ENCODE data around the gene SLC16A2. TPM values are rescaled to one million over a fixed set of nuclear protein-coding genes. Genes with fewer than 3 reads are reported as not detected.
A peak's percentile ranks its signal among the peaks of the same experiment; 100 is the strongest.
"Not testable (repeated sequence)": the region's sequence is repeated elsewhere in the genome, so short reads cannot be mapped to it uniquely, and the experiment has no call there.

SLC16A2 gene
- total RNA-seq, 1 experiment from 2014 or later = 0.53 TPM

DNA sequence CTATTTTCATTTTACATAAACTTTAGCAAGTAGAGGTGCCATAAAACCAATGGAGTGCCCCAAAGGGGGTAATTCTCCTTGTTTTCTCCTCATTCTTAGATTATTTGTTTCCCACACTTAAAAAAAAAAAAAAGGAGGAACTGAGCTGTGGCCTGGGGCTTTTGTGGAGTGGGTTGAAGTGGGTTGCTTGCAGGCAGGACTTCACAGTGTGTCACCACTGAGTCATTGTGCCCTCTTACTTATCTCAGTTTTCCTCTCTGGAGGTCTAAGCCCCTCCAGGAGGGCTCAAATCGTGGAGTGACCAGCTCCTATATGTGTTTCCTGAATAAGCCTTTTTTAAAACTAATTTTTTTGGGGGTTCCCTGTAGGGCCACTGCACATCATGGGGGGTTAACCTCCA is 69.0 kb downstream of the SLC16A2 start:
- no peak for DNase-seq (ENCODE audit: low read depth, low spot score)
- in situ Hi-C loops (cut with HindIII; ENCODE audit: low pct_unique_long_range_greater_than_20kb, low sequenced_read_pairs) = no loop called here

DNA sequence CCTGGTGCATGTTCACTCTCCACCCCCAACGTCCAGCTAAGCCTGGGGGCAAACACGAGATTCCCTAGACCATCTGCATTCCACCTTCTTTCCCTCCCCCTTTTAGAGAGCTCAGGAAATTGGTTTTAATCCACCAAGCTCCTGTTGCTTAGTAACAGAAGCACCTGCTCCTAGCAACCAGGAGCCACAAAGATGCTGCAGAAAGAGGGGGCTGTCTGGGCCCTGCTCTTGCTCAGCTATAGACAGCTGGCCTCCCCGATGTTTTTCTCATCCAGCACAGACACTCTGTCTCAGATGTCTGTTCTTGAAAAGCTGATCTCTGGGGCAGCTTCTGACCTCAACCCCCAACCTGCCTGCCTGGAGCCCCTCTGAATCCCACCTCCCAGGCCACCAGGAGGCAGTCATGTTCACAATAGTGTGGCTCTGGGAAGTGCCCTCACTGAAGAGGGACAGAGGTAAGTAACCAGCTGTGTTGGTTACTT is 71.5 kb downstream of the SLC16A2 start:
- DNase-seq (ENCODE audit: low read depth, low spot score) = peak; percentile 34
- in situ Hi-C loops (cut with HindIII; ENCODE audit: low pct_unique_long_range_greater_than_20kb, low sequenced_read_pairs) = no loop called here

DNA sequence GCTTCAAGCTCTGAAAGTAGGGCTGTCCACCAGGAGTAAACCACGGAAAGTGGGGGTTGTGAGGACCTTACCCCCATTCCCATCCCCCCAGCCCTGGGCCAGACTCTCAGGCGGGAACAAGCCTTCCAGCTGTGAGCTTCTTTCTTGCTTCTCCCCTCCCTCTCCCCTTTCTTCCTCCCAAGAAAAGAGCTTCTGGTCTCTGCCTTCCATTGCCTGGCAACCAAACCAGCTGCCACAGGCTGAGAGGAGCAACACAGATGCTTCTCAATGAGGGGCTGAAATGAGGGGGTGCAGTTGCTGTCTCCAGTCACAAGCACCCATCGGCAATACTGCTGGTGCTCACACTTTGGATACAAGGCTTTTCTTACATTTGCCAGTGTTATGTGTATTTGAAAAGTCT is 72.5 kb downstream of the SLC16A2 start:
- in situ Hi-C loops (cut with HindIII; ENCODE audit: low pct_unique_long_range_greater_than_20kb, low sequenced_read_pairs) = no loop called here
- no peak for DNase-seq (ENCODE audit: low read depth, low spot score)

DNA sequence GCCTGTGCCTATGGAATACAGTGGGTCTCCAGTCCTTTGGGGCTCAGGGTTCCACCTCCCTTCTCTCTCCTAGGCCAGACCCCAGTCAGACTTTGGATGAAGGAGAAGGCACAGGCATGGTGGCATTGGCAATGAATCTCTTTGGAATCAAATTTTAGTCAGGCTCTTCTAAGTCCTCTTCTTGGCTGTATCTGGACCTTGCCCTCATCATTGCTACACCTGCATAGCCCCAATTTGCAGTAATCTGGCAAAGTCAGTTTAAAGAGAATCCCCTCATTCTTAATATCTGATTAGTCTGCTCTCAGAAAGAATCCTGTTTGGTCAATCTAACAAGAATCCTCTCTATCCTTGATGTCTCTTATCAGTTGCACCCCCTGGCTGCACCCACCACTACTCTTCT is 77.6 kb downstream of the SLC16A2 start:
- DNase-seq (ENCODE audit: low read depth, low spot score) = no peak
- in situ Hi-C loops (cut with HindIII; ENCODE audit: low pct_unique_long_range_greater_than_20kb, low sequenced_read_pairs) = no loop called here

DNA sequence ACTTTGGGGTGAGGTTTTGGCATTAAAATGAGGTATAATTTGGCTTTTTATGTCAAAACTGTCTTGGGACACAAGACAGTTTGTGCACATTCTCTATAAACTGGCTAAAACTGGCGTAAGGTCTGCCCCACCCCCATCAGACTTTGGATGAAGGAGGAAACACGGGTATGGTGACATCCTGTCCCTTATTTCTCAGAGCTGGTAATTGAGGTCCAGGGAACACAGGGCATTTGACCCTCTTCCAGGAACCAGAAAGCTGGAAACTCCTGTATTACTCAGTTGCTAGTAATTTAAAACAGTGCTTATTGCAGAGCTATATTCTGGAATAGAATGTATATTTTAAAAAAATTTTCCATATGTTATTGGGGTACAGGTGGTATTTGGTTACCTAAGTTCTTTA is 78.8 kb downstream of the SLC16A2 start:
- in situ Hi-C loops (cut with HindIII; ENCODE audit: low pct_unique_long_range_greater_than_20kb, low sequenced_read_pairs) = no loop called here
- DNase-seq (ENCODE audit: low read depth, low spot score) = no peak

DNA sequence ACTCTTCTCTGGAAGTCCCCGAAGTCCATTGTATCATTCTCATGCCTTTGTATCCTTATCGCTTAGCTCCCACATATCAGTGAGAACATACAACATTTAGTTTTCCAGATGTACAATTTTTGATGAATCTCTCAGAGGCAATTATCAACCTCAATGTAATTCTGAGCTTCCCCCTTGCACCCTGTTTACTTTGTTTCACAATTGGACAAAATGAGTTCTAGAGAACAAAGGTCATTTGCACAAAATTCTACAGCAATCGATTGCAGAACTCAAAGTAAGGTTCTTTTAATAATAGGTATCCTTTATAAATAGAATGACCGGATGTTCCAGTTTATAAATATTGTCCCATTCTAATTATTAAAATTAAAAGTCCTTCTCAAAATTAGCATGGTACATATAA is 79.3 kb downstream of the SLC16A2 start:
- in situ Hi-C loops (cut with HindIII; ENCODE audit: low pct_unique_long_range_greater_than_20kb, low sequenced_read_pairs) = no loop called here
- DNase-seq (ENCODE audit: low read depth, low spot score) = no peak

DNA sequence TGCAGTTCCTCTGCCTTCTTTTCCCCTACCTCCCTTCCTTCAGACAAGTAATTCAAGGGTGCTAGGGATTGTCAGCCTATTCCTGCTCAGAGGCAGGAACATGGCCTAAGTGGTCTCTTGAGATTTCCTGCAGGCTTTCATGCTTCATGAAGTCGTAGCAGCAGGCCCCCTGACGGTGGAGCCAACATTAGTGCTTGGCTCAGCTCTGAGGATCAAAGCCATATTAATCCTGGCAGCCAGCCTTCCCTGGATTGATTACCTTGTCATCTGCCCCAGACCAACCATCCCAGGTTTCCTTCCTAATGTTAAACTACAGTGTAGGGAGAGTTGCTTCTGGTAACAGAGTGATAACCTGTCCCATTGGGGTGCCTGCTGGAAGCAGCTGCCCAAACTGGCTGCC is 84.1 kb downstream of the SLC16A2 start:
- no peak for DNase-seq (ENCODE audit: low read depth, low spot score)
- in situ Hi-C loops (cut with HindIII; ENCODE audit: low pct_unique_long_range_greater_than_20kb, low sequenced_read_pairs) = no loop called here

DNA sequence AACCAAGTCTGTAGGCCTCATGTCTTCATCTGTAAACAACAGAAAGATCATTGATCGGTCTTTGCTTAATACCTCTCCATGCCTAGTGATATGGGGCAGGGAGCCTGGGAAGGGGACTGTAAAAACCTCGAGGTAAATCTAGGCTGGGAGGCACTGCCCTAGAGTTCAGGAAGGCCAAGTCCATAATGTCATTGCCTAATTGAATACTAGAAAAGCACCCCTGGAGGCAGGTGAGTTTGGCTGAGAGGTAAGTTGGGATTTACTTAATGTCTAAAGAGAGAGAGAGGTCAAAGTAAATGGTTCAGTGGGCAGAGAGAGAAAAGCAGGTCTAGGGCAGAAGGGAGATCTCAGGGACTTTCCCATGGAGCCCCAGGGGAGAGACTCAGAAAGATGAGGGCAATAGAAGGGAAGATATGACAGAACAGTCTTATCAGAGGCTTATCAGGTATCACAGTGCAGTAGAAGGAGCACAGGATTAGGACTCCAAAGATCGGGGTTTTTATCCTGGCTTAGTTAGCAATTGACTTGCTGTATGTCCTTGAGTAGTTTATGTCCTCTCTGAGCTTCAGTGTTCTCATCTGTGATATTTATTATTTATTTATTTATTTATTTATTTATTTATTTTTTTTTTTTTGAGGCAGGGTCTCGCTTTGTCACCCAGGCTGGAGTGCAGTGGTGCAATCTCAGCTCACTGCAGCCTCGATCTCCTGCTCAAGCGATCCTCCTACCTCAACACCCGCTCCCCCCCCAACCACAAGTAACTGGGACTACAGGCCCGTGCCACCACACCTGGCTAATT is 85.2 kb downstream of the SLC16A2 start:
- DNase-seq (ENCODE audit: low read depth, low spot score) = no peak
- in situ Hi-C loops (cut with HindIII; ENCODE audit: low pct_unique_long_range_greater_than_20kb, low sequenced_read_pairs) = no loop called here

DNA sequence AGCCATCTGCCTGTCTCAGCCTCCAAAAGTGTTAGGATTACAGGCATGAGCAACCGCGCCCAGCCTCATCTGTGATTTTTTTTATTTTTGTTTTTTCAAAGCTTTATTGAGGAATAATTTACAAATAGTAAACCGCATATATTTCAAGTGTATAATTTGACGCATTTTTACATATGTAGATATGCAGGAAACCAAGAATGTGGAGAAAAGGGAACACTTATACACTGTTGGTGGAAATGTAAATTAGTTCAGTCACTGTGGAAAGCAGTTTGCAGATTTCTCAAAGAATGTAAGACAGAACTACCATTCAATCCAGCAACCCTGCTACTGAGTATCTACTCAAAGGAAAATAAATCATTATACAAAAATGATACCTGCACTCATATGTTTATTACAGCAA is 85.9 kb downstream of the SLC16A2 start:
- in situ Hi-C loops (cut with HindIII; ENCODE audit: low pct_unique_long_range_greater_than_20kb, low sequenced_read_pairs) = no loop called here

DNA sequence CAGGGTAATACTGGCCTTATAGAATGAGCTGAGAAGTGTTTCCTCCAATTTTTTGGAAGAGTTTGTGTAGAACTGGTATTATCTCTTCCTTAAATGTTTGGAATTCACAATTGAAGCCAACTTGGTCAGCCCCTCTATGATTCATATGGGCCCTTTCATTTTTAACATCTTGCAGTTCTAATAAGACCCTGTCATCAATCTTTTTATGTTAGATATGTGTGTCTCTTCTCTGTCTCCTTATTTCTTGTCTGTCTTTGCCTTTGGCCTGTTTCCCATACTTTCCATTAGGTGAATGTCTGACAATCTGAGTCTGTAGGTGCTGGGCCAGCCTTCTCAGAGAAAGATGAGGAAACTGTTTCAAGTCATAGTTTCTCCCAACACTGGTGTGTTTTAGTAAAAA is 88.7 kb downstream of the SLC16A2 start:
- in situ Hi-C loops (cut with HindIII; ENCODE audit: low pct_unique_long_range_greater_than_20kb, low sequenced_read_pairs) = no loop called here
- DNase-seq (ENCODE audit: low read depth, low spot score) = no peak

More for the DNA sequence above, 85.9 kb downstream of the SLC16A2 start:
- DNase-seq (ENCODE audit: low read depth, low spot score) = no peak

DNA sequence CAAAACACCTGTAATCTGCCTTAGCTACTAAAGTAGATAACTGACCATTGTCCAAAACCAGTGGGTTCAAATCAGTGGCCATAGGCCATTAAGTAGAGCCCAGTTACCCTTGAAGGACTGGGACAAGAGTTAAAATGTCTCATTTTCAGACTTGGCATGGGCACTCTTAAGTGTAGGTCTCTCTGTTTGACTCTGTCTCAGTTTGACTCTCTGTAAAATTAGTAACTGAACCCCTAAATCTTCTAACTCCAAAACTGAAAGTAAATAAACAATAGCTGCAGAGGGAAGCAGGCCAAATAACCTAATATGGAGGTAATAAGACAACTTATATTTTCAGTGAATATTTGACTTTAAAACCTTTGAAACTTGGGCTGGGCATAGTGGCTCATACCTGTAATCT is 89.1 kb downstream of the SLC16A2 start:
- in situ Hi-C loops (cut with HindIII; ENCODE audit: low pct_unique_long_range_greater_than_20kb, low sequenced_read_pairs) = no loop called here
- DNase-seq (ENCODE audit: low read depth, low spot score) = no peak

DNA sequence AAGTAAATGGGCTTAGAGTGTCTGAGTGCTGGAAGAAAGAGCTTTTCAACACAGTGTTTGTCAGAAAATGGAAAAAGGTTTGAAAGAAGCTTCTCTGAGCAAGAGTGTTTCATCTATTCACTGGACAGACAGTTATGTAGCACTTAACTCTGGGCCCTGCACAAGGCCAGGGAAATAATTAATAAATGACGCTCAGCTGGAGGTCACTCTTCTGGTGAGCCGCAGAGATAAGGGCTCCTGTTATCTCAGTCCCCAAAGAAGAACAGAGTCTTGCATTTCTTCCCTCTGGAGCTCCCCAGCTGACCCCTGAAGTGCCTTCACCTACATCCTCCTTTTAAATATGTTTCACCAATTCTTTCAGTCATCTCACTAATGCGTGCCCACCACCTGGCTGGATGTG is 90.4 kb downstream of the SLC16A2 start:
- no peak for DNase-seq (ENCODE audit: low read depth, low spot score)
- in situ Hi-C loops (cut with HindIII; ENCODE audit: low pct_unique_long_range_greater_than_20kb, low sequenced_read_pairs) = no loop called here

DNA sequence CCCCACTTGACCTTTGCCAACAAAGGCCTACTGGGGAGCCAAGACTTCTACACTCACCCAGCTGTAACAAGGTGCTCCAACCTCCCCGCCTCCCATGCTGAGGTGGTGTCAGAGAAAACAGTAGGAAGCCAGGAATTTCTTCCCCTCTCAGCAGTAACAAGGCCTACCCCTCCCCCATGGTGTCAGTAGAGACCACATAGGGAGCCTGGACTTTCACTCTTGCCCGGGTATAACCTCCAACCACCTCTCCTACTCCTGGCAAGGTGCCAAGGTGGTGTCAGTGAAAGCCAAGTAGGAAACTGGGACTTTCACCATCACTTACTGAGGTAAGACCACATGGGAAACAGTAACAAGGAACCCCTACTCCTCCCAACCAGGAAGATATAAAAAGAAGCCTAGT is 93.1 kb downstream of the SLC16A2 start:
- in situ Hi-C loops (cut with HindIII; ENCODE audit: low pct_unique_long_range_greater_than_20kb, low sequenced_read_pairs) = no loop called here
- no peak for DNase-seq (ENCODE audit: low read depth, low spot score)

DNA sequence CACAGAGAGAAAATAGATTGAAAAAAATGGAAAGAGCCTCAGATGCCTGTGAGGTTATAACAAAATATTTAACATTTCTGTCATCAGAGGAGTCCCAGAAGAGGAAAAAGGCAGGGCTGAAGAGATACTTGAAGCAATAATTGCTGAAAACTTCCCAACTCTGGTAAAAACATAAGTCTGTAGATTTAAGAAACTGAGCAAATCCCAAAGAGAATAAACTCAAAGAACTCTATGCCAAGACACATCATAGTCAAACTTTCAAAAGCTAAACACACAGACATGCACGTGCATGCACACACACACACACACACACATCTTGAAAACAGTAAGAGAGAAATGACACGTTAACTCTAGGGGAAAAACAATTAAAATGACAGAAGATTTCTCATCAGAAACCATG is 94.1 kb downstream of the SLC16A2 start:
- in situ Hi-C loops (cut with HindIII; ENCODE audit: low pct_unique_long_range_greater_than_20kb, low sequenced_read_pairs) = no loop called here
- no peak for DNase-seq (ENCODE audit: low read depth, low spot score)

DNA sequence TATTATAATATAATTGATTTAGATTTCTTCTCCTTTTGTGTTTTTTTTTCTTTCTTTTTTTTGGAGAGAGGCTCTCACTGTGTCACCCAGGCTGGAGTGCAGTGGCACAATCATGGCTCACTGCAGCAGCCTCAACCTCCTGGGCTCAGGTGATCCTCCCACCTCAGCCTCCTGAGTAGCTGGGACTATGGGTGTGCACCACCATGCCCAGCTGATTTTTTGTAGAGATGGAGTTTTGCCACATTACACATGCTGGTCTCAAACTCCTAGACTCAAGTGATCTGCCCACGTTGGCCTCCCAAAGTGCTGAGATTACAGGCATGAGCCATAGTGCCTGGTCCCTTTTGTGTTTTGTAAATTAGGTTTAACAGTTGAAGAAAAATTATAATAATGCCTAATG is 94.7 kb downstream of the SLC16A2 start:
- in situ Hi-C loops (cut with HindIII; ENCODE audit: low pct_unique_long_range_greater_than_20kb, low sequenced_read_pairs); DNase-seq (ENCODE audit: low read depth, low spot score): not testable (repeated sequence)

DNA sequence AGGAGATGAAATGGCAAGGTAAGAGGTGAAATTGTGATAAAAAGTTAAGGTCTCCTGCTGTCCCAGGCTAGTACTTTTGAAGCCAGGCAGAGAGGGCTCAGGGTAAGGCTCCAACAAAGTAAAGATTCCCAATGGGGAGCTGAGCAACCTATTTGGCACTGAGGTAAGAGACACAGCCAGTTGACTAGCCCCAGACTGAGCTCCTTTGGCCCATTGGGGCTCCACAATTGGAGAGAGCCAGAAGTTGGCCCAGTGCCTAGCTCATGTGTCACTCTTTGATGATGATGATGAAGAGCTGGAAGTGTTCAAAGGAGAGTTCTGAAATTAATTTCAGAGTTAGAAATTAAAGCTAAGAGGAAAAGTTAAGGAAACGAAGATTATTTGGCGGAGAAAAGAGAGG is 98.6 kb downstream of the SLC16A2 start:
- no peak for DNase-seq (ENCODE audit: low read depth, low spot score)
- in situ Hi-C loops (cut with HindIII; ENCODE audit: low pct_unique_long_range_greater_than_20kb, low sequenced_read_pairs) = no loop called here

DNA sequence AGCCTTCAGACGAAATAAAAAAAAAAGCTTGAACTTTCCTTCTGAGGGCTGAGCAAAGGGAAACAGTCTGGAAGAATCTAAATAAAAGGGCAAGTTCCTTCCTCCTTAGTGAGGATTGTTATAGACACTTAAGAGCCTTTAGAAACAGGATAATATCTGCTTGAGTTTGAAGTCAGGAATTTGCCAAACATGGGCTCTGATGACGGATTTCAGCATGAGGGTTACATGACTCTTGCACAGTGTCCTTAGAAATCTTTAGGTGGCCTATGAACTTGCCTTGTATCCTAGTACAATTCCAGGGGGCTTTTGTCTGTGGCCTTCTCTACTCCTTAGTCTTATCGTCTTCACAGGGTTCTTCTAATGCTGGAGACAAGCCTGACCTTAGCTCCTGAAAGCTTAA is 99.0 kb downstream of the SLC16A2 start:
- no peak for DNase-seq (ENCODE audit: low read depth, low spot score)
- in situ Hi-C loops (cut with HindIII; ENCODE audit: low pct_unique_long_range_greater_than_20kb, low sequenced_read_pairs) = no loop called here

DNA sequence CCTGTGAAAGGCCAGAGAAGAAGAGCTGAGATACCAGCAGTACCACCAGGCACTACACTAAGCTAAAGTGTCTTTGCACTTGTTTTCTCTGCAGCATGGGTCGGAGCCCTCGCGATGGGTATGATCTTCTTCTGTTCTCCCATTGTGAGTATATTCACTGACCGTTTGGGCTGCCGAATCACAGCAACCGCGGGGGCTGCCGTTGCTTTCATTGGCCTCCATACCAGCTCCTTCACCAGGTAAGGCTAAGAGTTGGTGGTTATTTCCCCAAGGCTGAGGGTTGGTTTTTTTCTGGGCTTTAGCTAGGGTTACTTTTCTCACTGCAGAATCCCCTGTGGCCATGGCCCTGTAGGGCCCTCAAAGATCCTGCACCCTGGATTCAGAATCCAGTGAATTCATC is 99.6 kb downstream of the SLC16A2 start:
- in situ Hi-C loops (cut with HindIII; ENCODE audit: low pct_unique_long_range_greater_than_20kb, low sequenced_read_pairs) = no loop called here
- no peak for DNase-seq (ENCODE audit: low read depth, low spot score)

DNA sequence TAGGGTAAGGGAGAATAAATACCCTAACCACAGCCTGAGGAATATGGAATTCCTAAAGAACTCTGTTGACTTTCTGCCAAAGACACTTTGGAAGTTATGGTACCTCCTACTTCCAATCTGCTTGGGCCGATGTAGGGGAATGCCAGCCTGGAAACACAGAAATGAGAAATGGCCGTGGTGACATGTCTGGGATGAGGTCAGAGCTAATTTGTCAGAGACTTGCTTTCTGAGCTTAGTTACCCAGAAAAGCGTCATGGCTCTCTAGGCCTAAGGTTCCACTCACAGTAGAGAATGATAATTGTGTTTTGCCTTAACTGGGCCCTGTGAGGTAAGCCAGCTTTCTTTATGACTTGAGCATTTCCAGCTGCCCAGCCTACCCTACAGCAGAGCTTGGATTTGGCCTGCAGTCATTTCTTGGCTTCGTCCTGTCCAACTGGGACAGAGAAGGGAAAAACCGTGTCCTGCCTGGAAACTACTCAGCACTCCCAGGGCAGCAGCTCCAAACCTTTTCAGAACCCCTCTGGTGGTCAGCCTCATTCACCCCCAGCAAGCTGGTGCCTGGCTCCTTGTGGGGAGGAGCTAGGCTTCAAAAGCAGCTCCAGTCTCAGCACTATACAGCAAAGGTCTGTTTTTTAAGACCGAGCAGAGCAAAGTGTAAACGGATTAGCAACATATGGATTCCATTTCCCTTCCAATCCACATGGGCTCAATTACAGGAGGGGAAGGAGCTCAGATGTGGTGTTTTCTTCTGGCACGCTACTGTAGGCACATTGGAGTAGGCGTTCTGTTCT is 100.9 kb downstream of the SLC16A2 start:
- in situ Hi-C loops (cut with HindIII; ENCODE audit: low pct_unique_long_range_greater_than_20kb, low sequenced_read_pairs) = no loop called here
- DNase-seq (ENCODE audit: low read depth, low spot score) = no peak
